ENCODE results near the gene GRAMD2B.
"Not testable (repeated sequence)": the region's sequence is repeated elsewhere in the genome, so short reads cannot be mapped to it uniquely, and the experiment has no call there.

GRAMD2B gene

DNA sequence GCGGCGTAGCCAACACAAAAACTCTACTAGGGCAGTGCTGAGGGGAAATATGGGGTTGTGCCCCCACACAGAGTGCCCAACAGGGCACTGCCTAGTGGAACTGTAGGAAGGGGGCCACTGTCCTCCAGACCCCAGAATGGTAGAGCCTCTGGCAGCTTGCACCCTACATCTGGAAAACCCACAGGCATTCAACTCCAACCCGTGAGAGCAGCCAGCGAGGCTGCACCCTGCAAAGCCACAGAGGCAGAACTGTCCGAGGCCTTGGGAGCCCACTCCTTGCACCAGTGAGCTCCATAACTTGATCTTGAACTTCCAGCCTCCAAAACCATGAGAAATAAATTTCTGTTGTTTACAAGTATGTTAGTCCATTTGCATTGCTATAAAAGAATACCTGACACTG, 27.7 kb downstream of the GRAMD2B start:
- no peak for FAIRE-seq

DNA sequence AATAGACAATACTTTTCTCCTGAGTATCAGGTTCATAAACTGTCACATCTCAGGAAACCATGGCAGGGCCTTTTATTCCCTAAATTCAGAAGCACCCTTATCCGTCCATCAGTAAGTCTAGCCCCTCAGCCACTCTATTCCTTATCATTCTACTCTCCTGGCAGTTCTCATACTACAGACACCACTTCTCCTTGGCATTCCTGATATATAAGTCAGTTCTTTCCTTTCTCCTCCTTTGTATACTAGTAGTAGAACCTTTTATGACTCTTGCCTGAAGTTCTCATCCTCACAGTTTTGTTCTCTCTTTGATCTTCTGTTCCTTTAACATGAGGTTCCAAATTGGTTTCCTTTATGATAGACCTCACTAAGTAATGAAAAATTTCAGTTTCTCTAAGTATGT, 29.3 kb downstream of the GRAMD2B start:
- FAIRE-seq: no peak

DNA sequence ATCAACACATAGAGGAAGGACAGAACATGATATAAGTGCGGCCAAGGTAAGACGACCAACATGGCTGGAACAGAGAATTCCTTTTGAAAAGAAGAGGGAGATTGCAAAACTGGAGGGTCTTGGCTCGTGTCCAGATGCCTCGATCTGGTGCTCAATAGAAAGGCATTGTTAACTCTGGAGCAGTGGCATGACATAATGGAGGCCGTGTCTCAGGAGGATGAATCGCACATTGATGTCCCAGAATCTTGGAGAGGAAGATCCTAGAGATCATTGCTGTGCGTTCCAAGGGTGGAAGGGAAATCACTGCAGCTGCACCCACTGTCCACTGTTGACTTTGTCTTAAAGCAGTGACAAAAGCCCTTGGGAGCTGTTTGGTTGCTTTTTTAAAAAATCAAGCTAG, 30.9 kb downstream of the GRAMD2B start:
- no peak for FAIRE-seq

DNA sequence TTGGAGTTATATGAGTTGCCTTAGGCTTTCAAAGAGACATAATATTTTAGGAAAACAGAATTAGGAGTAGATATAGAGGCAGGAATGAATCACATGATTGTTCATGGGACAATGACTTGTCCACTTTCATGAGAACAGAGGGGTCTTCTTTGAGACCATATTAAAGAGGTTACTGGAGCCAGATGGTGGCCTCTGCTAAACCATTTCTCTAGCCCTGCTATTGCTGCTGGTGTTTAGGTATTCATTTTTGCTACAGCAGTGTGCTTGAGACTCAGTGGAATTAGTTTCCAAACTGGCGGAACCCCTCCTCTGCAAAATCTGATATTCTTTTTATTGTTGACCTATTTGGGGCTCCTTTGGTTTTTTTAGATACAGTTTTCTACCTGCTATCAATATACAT, 31.3 kb downstream of the GRAMD2B start:
- FAIRE-seq: no peak

DNA sequence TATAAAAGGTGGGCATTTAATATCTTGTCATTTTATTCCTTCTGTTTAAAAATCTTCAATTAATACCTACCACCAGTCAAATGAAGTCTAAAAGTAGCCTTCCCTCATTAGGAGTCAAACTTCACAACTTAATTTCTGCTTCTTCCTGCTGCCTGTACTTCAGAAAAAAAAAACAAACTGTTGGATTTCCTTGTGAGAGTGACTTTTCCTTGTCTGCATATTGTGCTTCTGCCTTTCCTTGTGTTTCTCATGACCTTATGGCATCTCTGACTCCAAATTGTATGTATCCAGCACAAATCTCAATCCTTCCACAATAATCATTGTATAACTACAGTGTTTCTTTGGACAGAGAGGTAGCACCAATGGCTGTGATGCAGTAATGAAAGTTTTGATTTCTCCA, 32.1 kb downstream of the GRAMD2B start:
- no peak for FAIRE-seq

DNA sequence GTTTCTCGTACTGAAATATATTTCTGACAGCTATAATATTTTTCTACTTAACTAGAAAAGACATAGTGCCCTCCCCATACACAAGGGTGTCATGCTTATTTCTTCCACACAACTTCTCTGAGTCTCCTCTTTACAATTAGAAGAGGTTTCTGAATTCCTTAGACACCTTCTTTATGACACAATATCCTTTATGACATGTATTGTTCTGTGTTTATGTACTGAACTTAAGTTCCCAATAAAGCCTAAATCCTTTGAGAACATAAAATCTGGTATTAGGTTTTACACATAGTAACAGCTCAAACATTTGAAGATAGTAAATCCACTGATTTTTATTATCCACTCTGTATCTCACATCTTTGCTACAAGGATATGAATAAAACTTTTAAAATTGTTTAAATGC, 32.5 kb downstream of the GRAMD2B start:
- FAIRE-seq: no peak

DNA sequence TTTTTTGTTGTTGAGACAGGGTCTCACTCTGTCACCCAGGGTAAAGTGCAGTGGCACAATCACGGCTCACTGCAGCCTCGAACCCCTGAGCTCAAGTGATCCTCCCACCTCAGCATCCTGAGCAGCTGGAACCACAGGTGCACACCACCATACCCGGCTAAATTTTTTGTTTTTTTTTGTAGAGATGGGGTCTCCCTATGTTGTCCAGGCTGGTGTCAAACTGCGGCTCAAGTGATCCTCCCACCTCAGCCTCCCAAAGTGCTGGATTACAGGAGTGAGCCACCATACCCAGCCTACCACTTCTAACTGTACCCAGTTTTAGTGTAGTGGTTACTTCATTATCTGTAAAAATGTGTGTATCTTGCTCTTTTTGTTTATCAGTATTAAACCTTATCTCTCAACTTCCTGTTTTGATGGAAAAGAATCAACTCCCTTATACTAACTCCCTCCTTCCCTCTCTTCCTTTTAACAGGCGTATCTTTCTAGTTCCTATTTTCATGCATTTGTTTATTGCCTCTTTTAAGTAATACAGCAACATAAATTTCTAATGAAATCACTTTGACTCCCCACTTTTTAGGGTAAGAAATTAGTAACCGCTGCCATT, 33.1 kb downstream of the GRAMD2B start:
- FAIRE-seq: no peak

DNA sequence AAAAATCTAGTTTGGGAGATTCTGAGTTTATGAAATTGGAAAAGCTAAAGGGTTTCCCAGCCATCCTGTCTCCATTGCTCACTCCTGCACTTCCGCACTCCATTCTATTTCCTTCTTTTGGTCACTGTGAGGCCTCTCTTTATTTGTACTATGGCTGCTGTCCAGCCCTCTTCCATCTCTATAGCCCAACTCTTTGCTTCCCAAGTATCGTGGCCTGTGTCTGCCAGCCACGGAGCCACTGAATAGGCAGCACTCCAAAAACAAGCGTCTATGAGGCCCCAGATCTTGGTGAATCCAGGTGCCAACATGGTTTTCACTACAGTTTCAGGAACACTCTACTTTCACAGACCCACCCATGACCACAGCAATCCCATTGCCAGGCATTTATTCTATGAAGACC, 37.2 kb downstream of the GRAMD2B start:
- FAIRE-seq: no peak

DNA sequence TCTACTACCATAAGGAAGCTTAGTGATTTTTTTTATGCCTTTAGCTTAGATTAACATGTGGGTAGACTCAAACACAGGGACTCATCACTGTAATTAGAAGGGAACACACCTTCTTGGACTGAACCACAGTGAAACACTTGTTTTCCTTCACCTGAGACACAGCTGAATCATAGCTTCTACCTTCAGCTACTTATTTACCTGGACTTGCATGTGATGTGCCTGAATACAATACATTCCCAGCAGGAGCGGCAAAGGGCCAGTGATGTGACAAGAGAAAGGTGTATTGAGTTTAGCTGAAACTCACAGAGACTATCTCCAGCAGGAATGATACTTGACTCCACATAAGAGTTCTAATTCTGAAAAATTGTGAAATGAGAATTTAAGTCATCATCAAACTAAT, 37.8 kb downstream of the GRAMD2B start:
- no peak for FAIRE-seq

DNA sequence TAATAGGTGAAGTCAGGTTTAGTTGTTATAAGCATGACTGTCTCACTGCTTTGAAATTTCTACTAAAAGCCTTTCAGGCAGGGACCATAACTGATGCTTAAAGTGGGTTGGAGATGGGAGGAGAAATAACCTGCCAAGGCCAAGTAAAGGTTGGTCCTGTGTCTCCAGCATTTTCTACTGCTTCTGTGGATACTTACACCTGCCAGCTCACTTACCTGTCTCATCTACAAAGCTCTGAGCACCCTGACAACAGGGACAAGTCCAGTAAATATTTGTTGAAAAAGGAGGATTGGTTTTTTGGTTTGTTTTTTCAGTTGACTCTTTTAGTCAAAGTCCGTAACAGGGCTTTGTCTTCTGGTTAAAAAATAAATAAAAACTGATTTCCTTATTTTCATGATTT, 38.6 kb downstream of the GRAMD2B start:
- FAIRE-seq: no peak

DNA sequence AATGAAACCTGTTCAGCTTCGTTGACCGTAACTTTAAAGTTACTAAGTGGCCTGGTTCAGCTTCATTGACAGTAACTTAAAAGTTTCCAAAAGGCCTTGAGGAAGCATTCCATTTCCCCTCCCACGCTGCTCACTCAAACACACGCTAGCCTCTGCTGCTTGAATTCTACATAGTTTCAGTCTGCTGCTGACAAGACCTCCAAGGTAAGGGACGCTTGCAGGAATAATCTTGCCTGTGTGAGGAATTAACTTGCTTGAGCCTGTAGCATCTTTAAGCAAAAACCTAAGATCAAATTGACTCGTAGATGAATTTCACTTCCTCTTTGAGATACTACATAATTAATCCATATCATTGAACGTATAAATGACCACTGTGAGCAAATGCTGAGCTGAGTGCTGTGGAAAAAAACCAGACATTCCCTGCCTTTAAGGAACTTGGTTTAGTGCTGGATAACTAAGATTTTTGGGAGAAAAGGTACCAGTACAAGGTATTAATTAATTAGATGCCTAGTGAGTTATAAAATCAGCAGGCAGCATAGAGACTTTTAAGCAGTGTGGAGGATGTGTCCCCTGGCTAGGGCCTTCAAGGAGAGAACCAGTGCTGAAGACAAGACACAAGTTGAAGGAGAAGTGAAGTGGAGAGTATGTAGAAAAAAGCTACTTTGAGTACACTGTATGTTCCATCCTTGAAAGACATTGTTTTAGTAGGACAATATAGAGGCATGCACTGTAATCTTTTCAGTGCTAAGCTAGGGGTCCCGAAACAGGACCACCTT, 39.2 kb downstream of the GRAMD2B start:
- FAIRE-seq: no peak

DNA sequence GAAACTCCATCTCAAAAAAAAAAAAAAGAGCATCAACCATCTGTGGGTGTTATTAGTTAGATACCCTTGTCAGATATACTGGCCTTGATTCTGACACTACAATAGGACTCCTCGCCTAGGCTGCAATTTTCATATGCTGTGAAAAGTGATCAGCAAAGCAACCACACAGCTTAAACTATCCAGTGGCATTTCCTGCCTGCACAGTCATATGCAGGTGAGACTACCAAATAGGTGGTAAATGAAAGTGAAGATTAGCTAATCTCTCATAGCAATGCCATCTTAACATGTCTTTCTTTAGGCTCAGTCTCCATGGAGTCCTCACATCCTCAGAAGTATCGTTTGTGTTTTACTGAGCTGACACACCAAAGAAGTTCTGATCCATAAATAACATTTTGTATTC, 40.8 kb downstream of the GRAMD2B start:
- no peak for FAIRE-seq

DNA sequence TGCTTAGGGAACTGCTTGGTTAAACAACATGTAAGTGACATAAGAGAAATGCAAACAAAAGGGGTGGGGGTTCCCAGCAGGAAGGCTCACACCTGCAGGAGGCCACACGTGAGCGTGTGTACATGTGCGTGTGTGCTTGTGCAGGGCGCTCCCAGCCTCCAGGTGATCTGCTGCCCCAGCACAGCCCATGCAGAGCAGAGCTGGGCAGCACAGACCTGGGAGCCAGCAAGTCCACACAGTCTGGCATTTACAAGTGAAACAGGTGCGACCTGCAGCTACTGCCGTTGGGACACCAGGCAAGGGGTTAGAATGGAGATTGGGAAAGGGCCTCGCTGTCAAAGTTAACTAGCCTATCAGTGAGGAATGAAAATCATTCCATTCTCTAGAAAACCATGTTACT, 41.8 kb downstream of the GRAMD2B start:
- no peak for FAIRE-seq

DNA sequence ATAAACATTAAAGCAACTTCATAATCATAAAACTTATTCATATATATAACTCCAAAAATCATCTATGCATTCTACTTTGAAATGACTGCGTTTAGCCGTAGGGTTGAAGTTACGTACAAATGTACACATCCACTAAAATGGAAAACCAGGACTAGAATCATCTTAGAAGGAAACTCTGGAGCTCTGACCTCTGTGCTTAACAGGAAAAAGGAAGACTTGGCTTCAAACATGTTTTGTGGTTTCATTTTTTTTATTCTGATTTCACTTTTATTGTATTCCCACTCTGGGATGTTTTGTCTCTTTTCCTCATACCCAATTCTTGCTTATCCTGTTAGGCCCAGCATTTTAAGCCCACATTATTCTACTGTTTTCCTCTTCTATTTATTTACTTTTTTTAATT, 44.9 kb downstream of the GRAMD2B start:
- no peak for FAIRE-seq

DNA sequence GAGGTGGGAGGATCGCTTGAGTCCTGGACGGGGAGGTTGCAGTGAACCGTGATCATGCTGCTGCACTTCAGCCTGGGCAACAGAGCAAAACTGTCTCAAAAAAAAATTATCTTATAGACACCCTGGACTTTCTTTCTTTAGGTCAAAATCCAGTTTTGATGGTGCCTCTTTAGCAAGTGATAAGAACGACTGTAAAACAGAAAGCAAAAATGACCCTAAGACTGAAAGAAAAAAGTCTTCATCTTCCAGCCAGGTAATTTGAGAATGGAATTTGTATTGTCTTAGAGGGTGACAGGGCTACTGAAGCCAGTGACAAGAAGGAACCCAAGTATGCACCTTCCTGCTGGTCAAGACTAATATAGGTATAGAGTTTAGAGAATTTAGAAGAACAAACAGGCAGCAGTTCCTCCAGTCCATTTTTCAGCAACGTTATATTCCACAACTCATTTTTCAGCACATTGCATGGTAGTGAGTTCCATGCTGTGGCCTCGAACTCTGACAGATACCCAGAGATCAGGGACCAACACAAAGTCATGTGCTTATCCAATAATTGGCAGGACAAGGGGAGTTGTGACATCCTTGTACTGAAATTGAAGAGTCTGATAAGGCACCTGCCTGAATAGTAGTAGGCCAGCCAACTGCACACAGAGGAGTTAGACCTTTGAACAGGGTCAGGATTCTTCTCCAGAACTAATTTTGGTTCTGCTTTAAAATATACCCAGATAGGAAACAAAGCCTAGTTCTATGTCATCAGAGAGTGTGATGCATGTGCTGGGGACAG, 46.5 kb downstream of the GRAMD2B start:
- no peak for FAIRE-seq

DNA sequence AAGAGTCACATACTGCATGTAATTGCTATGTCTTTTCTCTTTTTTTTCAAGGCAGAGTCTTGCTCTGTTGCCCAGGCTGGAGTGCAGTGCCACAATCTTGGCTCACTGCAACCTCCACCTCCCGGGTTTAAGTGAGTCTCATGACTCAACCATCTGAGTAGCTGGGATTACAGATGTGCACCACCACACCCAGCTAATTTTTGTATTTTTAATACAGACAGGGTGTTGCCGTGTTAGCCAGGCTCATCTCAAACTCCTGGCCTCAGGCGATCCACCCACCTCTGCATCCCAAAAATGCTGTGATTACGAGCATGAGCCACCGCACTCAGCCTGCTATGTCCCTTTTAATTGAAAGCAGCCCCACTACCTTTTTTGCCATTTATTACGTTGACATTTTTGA, 47.3 kb downstream of the GRAMD2B start:
- FAIRE-seq: not testable (repeated sequence)

DNA sequence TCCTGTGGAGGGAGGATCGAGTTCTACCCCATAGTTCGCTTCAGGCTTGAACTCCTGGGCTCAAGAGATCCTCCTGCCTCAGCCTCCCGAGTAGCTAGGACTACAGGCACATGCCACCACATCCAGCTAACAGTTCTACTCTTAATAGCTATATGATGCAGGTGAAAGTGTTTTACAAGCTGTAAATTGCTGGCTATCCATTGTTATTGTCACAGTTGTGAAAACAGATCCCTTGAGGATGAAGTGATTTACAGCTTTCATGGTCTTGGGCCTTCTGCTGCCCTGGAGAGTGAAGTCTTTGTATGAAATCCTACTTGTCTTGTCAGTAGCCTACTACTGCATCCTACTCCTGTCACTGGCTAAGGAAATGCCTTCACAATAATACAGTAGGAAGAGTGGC, 48.0 kb downstream of the GRAMD2B start:
- no peak for FAIRE-seq

DNA sequence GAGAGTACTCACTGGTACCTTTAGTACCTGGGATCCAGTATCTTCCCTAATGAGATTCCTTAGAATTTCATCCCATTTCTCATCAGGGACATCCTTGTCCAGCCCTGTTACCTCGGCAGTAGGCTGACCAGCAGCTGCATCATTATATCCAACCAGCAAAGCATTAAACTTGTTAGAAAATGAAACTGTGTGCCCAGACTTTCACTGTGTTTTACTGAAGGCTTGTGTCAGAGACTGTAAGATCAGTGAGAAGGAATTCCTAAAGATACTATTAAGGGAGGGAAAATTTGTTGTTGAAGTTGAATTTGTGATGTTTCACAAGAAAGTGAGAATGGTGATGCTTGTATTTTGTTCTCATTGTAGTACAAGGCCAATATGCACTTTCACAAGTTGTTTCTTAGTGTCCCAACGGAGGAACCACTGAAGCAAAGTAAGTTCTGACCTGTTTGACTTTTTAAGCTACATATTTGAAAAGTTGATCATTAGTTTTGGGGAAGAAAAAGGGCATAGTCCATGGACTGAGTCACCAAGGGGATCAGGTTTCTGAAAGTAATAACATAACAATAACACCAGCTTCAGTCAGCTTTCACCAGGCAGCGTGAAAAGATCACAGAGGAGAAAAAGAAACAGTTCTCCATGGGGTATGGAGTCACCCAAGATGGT, 48.8 kb downstream of the GRAMD2B start:
- FAIRE-seq: no peak

DNA sequence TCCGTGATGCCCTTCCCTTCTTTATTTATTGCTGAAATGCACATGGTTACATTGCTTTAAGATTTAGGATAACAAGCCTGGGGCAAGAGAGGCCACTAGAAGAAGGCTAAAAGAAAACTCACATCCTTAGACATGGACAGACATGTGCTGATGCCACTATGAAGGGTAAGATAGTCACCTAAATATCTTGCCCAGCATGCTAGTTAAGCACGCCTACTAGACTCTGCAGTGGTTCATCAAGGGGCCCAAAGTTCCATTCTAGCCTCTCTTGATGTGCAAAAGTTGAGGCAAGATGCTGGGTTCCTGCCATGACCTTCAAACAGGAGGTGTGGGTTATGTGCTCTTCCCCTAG, 49.3 kb downstream of the GRAMD2B start:
- FAIRE-seq: no peak

DNA sequence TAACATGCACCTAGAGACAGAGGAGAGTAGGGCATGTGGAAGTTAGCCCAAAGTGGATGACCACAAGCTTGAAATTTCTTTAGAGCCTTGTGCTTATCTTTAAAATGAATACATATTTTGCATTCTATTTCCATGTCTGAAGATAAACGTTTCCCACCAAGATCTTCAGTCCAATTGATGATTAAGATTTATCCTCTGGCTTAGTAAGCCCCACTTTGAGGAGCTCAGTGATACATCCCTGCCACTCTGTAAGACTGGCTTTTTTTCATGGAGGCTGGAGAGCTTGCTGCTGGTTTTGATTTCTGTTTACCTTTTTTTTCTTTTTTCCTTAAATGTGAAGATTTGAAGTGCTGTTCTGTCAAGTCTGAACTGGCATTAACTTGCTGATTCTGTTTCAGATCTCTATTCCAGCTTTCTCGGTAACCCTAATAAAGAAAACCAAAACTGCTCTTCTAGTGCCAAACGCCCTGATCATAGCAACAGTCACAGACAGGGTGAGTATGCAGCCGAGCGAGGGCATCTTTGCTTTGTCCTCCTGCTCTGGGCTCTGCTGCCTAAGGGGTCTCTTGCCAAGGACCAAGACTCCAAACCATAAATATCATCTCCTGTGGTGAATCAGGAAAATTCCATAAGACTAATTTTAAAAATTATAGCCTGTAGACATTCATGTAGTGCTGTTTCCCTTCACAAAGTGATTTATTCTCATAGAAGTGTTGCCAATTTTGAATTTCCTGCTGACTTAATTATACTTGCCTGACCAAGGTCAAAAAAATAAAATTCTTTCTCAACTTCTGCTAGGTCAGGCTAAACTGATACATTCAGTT, 54.3 kb downstream of the GRAMD2B start:
- no peak for FAIRE-seq

DNA sequence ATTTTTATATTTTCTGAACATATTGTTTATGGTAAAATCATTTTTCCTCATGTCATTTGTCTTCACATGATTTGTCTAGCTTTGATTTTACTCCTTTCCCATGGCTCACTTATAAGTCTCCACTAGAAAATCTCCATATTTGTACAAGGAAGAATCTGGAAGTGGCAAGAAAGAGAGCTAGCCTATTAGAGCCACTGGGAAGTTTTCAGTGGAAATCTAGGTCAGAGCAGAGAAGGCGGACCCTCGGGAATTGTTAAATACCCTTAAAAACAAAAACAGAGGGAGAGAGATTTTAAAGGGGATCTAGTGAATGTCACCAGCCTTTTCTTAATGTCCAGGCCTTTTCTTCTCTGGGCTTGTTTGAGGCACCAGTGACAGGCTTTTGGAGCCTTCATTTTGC, 56.6 kb downstream of the GRAMD2B start:
- FAIRE-seq: no peak

DNA sequence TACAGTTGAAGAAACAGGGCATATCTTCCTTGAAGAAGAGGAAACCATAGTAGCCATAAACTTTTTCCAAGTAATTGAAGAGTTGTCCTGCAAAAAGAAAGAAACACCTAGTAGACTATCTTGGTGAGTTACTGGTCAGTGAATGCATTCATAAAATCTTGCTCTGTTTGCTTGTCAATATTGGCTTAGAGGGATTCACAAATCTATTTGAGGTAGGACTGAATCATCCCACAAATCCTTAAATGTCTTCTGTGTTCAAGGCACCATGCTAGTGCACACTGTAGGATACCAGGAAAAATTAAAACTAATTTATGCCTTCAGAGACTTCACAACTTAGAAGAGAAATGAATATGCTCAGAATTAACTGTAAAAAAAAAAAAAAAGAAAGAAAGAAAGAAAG, 57.6 kb downstream of the GRAMD2B start:
- no peak for FAIRE-seq

DNA sequence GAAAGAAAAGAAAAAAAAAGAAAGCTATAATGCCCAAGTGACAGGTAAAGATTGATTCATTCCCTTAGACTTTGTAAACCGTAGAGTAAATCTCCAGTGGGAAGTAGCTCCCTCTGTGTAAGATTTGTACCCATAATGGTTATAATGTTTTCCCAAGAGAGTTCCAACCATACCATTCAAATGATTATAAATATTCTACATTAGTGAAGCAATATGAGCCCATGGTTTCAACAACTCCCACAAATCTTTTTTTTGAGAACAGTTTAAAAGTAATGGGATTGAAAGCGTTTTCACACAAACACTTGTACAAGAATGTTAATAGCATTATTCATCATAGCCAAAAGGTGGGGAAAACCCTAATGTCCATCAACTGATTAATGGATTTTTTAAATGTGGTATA, 58.0 kb downstream of the GRAMD2B start:
- no peak for FAIRE-seq

All from A204.1 (cell line).